NB4 (cell line): ENCODE measurements around the gene MOB3B.
A peak's percentile ranks its signal among the peaks of the same experiment; 100 is the strongest.

Experiments used
- DNase-seq: peaks from one replicate; pipeline ENCODE4 v3.0.0; 2010; ENCODE audit warnings: low read depth
- H3K4me3 ChIP-seq: one replicate; pipeline ENCODE4 v1.5.1; 2011; ENCODE audit warnings: mild to moderate bottlenecking, low read depth, low read length, moderate library complexity
- CTCF ChIP-seq: IDR thresholded peaks from one replicate; pipeline ENCODE4 v1.5.1; 2012; ENCODE audit warnings: low read depth, low read length
- MAX ChIP-seq: IDR thresholded peaks from 2 replicates; pipeline ENCODE4 v1.6.1; 2011; ENCODE audit warnings: low read depth, low read length
- MYC ChIP-seq: IDR thresholded peaks from 2 replicates; pipeline ENCODE4 v1.6.1; 2011; ENCODE audit warnings: low read depth, low read length
- POLR2A ChIP-seq: IDR thresholded peaks from 2 replicates; pipeline ENCODE4 v1.6.1; 2011; ENCODE audit warnings: mild to moderate bottlenecking; ENCODE audit not compliant: insufficient read length; ENCODE audit errors: extremely low read depth

The MOB3B gene

GRCh38 chr9:27548055-27548741, 18.6 kb upstream of the MOB3B start:
- H3K4me3 ChIP-seq: no peak overlapping the region
- TF ChIP-seq CTCF (peak; percentile 41), MAX (no peak)
- peak; percentile 56 for DNase-seq

- TF ChIP-seq CTCF: no peak
- TF ChIP-seq MAX: no peak
- TF ChIP-seq MYC: no peak
- no peak for TF ChIP-seq POLR2A
- no peak for DNase-seq
- no peak overlapping the region for H3K4me3 ChIP-seq
Observed at GRCh38 chr9:27545471-27545870, 15.9 kb upstream of the MOB3B start.

GRCh38 chr9:27542508-27542907, 12.9 kb upstream of the MOB3B start:
- DNase-seq: no peak
- TF ChIP-seq POLR2A: no peak
- no peak for TF ChIP-seq CTCF
- TF ChIP-seq MAX: no peak
- TF ChIP-seq MYC: no peak
- H3K4me3 ChIP-seq: no peak overlapping the region

GRCh38 chr9:27541740-27542139, 12.1 kb upstream of the MOB3B start:
- no peak for DNase-seq
- no peak overlapping the region for H3K4me3 ChIP-seq
- TF ChIP-seq MAX: no peak
- TF ChIP-seq CTCF: no peak
- TF ChIP-seq POLR2A: no peak
- no peak for TF ChIP-seq MYC

- no peak overlapping the region for H3K4me3 ChIP-seq
- TF ChIP-seq CTCF (no peak), MAX (no peak), POLR2A (no peak), MYC (no peak)
- DNase-seq: no peak
Observed at GRCh38 chr9:27540502-27540901, 10.9 kb upstream of the MOB3B start.
